ENCODE results near the gene FAM107B.

- no peak for TF ChIP-seq RAD21 (IDR thresholded peaks at IDR 0.05)
- TF ChIP-seq SP1 (IDR thresholded peaks at IDR 0.05) = no peak
- TF ChIP-seq CTCF (IDR thresholded peaks at IDR 0.05; ENCODE audit: low read depth, low read length, missing input control) = no peak
- TF ChIP-seq JUND (IDR thresholded peaks at IDR 0.05) = no peak
- no peak for TF ChIP-seq REST (IDR thresholded peaks at IDR 0.05)
- TF ChIP-seq TAF1 (conservative IDR thresholded peaks at IDR 0.05) = no peak
Measured at GRCh38 chr10:14600065-14600464, 174.6 kb downstream of the FAM107B start.
